Activated CD4-positive, CD25-positive, alpha-beta regulatory T cell (primary cell): Measurements from ENCODE around the gene KCNK1.

ENCODE experiments used
- DNase-seq, 4 experiments: peaks; one replicate each; lab custom pipeline; 2025; lab: John Stamatoyannopoulos, UW

KCNK1 gene

GRCh38 chr1:233613252-233614172 is at the start of gene KCNK1:
TSS of gene KCNK1 (plus strand) at chr1:233614106. CDS start at chr1:233614172, 66 bp downstream.
- DNase-seq = no peak

- DNase-seq = no peak
Measured at GRCh38 chr1:233565313-233565712, 48.6 kb upstream of the KCNK1 start.

DNA sequence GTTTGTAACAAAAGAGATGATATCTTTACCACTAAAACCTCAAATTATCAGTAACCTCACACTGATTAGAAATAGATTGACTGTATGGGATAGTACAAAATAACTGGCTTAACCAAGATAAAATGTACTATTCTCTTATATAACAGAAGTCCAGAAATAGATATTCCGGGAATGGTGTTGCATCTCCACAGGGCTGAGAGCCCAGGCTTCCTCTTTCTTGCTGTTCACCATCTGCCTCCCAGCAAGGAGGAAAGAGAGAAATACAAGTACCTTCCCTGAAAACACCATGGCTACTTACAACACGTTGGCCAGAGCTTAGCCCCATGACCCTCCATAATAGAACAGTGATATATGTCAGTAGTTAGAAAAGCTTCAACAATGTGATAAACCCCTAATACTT is 47.0 kb upstream of the KCNK1 start:
- DNase-seq = no peak

GRCh38 chr1:233569636-233570035 is 44.3 kb upstream of the KCNK1 start:
- no peak for DNase-seq

GRCh38 chr1:233570216-233570615 is 43.7 kb upstream of the KCNK1 start:
- no peak for DNase-seq

- DNase-seq = no peak
Measured at GRCh38 chr1:233570706-233571105, 43.2 kb upstream of the KCNK1 start.

GRCh38 chr1:233572896-233573295 is 41.0 kb upstream of the KCNK1 start:
- DNase-seq = no peak

- no peak for DNase-seq
Measured at GRCh38 chr1:233575450-233575849, 38.5 kb upstream of the KCNK1 start.

DNA sequence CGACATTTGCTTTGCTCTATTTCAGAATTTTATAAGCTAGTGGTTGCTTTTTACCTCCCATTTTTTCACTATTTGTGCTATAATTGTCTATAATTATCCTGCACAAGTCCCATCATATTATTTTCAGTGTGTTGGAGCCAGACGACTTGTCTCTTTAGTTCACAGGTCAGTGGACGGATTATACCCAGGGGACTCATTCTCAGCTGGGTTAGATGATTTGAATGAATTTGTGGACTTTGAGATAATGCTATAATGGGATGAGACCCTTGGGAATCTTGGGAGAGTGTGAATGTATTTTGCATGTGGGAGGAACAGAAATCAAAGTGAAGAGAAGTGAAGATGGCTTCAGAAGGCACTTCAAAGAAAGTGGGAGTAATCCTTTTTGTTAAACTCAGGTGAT is 31.5 kb upstream of the KCNK1 start:
- DNase-seq = no peak

- DNase-seq = no peak
Measured at GRCh38 chr1:233584376-233584775, 29.5 kb upstream of the KCNK1 start.

- no peak for DNase-seq
Measured at GRCh38 chr1:233584931-233585330, 29.0 kb upstream of the KCNK1 start.

- DNase-seq = no peak
Measured at GRCh38 chr1:233586301-233586700, 27.6 kb upstream of the KCNK1 start.

- no peak for DNase-seq
Measured at GRCh38 chr1:233587196-233587595, 26.7 kb upstream of the KCNK1 start.

DNA sequence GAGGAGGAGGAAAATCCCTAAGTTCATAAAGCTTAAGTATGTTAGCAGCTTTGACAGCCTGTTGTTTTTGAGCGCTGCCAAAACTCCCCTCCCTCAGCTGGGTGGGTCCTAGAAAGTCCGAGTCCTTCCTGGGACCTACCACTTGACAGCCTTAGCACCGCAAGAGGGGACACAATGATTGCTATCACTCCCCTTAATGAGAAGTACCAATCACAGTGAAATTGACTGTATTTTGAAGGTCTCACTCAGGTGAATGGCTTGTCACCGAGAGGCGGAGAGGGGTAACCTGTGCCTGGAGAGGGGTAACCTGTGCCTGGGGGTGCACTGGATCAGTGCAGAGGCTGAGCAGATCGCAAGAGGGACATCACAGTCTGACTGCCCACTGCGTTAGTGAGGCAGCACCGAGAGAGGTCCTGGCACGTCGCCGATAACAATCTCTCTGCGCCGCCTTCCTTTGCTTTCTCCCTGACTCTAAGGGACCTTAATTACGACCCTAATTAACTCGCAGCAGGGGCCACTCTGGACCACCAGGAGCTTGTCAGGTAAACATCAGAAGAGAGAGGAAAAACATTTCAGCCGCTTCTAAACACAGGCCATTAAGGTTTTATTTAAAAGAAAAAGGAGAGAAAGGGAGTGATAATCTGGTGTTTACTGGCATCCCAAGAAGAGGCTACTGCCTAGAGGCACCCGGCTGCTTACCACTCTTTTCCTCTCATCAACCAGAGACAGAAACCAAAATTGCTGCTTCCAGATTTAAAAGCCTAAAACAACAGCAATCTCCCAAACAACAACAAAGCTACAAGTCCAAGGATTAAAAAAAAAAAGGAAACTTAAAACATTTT is 25.7 kb upstream of the KCNK1 start:
- DNase-seq = no peak

DNA sequence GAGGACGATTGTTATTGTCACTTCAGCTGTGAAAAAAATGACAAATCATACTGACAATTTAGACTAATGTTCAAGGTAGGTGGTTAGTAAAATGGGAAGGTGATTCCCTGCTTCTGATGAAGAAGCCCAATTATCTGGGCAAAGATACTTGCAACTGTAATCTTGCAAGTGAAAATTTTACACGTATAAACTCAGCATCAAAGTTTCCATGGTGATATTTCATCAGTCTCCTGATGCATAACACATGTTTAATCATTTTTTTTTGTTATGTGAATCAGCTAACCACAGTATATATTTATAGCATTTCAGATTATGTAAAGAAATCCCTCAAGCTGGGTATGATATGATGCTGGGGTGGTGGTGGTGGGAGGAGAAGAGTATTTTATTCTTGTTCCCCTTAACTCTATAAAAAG is 16.4 kb upstream of the KCNK1 start:
- no peak for DNase-seq

GRCh38 chr1:233598891-233599541 is 14.9 kb upstream of the KCNK1 start:
- no peak for DNase-seq

GRCh38 chr1:233599542-233600073 is 14.3 kb upstream of the KCNK1 start:
- DNase-seq = no peak

- DNase-seq = no peak
Measured at GRCh38 chr1:233600488-233600887, 13.4 kb upstream of the KCNK1 start.

- no peak for DNase-seq
Measured at GRCh38 chr1:233603478-233603877, 10.4 kb upstream of the KCNK1 start.

- no peak for DNase-seq
Measured at GRCh38 chr1:233605205-233605604, 8.7 kb upstream of the KCNK1 start.

- DNase-seq = no peak
Measured at GRCh38 chr1:233606813-233607212, 7.1 kb upstream of the KCNK1 start.
